Thyroid gland (tissue), 4 donors: ENCODE results near the gene KCNQ2. TPM values are rescaled to one million over a fixed set of nuclear protein-coding genes. Genes with fewer than 3 reads are reported as not detected.

Source experiments
- DNase-seq, 2 donors: peaks; one replicate each; pipeline ENCODE4 v3.0.0-alpha.2; 2019
- H3K27ac ChIP-seq, 3 donors: fragments of 200-600 bp; sonication (generic); 1 replicate in 2 of 3; 2 replicates in 1 of 3; pipeline ENCODE4 v1.5.1; 2016 to 2019; ENCODE audit warnings: mild to moderate bottlenecking in 1 of 3, moderate library complexity in 1 of 3
- H3K27me3 ChIP-seq: fragments of 200-600 bp; sonication (generic); one replicate; pipeline ENCODE4 v1.5.1; 2019
- H3K36me3 ChIP-seq, 2 donors: fragments of 200-600 bp; sonication (generic); one replicate each; pipeline ENCODE4 v1.5.1; 2016 to 2019
- H3K4me1 ChIP-seq, 2 donors: fragments of 200-600 bp; sonication (generic); one replicate each; pipeline ENCODE4 v1.5.1; 2017 to 2019
- H3K4me3 ChIP-seq, 3 donors: fragments of 200-600 bp; sonication (generic); replicated peaks in 1 of 3; 1 replicate in 2 of 3; 2 replicates in 1 of 3; pipeline ENCODE4 v1.5.1; 2016; ENCODE audit warnings: mild to moderate bottlenecking in 1 of 3
- H3K9me3 ChIP-seq: fragments of 200-600 bp; sonication (generic); one replicate; pipeline ENCODE4 v1.5.1; 2017
- CTCF ChIP-seq, 6 experiments: fragments of 200-600 bp in 3 of 6; fragments of 450-650 bp in 3 of 6; sonication (generic) in 3 of 6; IDR thresholded peaks; one replicate each; pipeline ENCODE4 v1.5.1; 2016 to 2019; ENCODE audit warnings: antibody characterized with exemption in 6 of 6, mild to moderate bottlenecking in 2 of 6, inconsistent platforms in 1 of 6, moderate library complexity in 1 of 6
- POLR2A ChIP-seq, 2 donors: fragments of 450-650 bp; IDR thresholded peaks; one replicate each; pipeline ENCODE4 v1.6.1; 2017; ENCODE audit warnings: antibody characterized with exemption in 2 of 2, mild to moderate bottlenecking in 2 of 2, moderate library complexity in 1 of 2
- WGBS, 2 donors: methylation state at CpG; one replicate each; pipeline ENCODE4 v1.1.5; 2017; 5-methylcytosine and 5-hydroxymethylcytosine counted together
- intact Hi-C: fragments of 100-400 bp; cut with DNase I; formaldehyde crosslinking; loops from one replicate; pipeline ENCODE4 v1.15.1; 2023
- total RNA-seq, 4 donors: library from RNA; depleted of rRNA; stranded (reverse); fragments of >200 nt; gene quantifications; one replicate each; pipeline ENCODE4 v1.2.3, GENCODE V29; 2016

The KCNQ2 gene
- total RNA-seq, 4 donors from 2014 or later = 0.11 to 0.27 TPM; not detected in 2

DNA sequence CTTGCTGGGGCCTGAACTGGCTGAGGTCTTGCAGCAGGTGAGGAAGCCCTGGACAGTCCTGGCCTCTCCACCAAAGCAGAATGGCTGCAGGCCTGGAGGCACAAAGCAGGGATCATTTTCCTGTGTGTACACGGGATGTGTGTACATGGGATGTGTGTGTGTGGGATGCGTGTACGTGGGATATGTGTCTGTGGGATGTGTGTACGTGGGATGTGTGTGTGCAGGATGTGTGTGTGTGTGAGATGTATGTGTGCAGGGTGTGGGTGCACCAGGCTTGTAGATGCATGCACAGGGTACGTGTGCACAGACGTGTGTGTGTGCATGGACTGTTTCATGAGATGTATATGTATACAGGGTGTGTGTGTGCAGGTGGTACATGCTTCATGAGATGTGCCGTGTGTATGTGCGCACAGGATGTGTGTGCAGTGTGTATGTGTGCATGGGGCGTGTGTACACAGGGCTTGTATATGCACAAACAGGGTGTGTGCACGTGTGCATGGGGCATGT, 103.4 kb downstream of the KCNQ2 start:
- no peaks in the 10 kb centered on the region for H3K27me3 ChIP-seq
- no peaks in the 10 kb centered on the region for H3K4me1 ChIP-seq
- TF ChIP-seq POLR2A (IDR thresholded peaks at IDR 0.05) = no peak
- no peak for TF ChIP-seq CTCF (IDR thresholded peaks at IDR 0.05)
- H3K27ac ChIP-seq = no peak overlapping the region
- no peaks in the 10 kb centered on the region for H3K36me3 ChIP-seq
- no peak overlapping the region for H3K4me3 ChIP-seq
- DNase-seq = no peak
- 94% methylated on average over 10 of the region's 10 CpGs for WGBS, 2 donors
- no peaks in the 10 kb centered on the region for H3K9me3 ChIP-seq
- intact Hi-C loops = no loop called here

- TF ChIP-seq CTCF (IDR thresholded peaks at IDR 0.05) = no peak
- TF ChIP-seq POLR2A (IDR thresholded peaks at IDR 0.05) = no peak
- H3K9me3 ChIP-seq = no peaks in the 10 kb centered on the region
- no peaks in the 10 kb centered on the region for H3K36me3 ChIP-seq
- no peak overlapping the region for H3K27ac ChIP-seq
- intact Hi-C loops = no loop called here
- no peak overlapping the region for H3K4me3 ChIP-seq
- no peak for DNase-seq
- WGBS, 2 donors = 87 to 88% methylated on average over 6 to 8 of the region's 8 CpGs
- no peaks in the 10 kb centered on the region for H3K4me1 ChIP-seq
- no peaks in the 10 kb centered on the region for H3K27me3 ChIP-seq
Measured at GRCh38 chr20:63368151-63368550, 104.3 kb downstream of the KCNQ2 start.

DNA sequence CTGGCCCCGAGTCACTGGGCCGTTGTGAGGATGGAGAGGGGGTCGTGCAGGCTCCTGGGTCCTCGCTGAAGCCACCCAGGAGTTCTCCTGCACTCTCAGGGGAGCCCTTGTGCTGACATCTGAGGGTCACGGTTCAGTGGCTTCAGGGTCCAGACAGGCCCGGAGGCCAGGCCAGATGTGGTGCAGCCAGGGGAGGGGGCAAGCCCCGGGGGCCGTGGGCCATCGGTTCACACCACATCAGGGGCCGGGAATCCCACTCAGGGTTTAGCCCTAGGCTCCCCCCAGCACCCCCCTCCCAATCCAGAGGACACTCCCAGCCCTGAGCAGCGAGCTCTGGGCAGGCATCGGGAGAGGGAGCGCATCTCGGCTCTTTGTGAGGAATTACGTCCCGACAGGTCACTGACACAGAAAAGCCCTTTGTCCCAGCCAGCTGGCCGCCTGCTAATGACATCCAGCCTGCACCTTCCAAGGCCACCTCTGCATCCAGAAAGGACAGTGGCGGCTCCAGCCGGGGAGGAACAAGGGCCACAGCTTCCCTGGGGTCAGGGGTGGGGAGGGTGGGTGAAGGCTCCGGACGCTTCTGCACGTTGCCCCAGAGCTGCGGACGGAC, 104.9 kb downstream of the KCNQ2 start:
- DNase-seq = no peak
- WGBS, 2 donors = 40% methylated on average over 2 to 4 of the region's 24 CpGs
- intact Hi-C loops = no loop called here
- H3K9me3 ChIP-seq = no peaks in the 10 kb centered on the region
- TF ChIP-seq POLR2A (IDR thresholded peaks at IDR 0.05) = no peak
- TF ChIP-seq CTCF (IDR thresholded peaks at IDR 0.05) = no peak
- no peaks in the 10 kb centered on the region for H3K27me3 ChIP-seq
- H3K36me3 ChIP-seq = no peaks in the 10 kb centered on the region
- H3K4me1 ChIP-seq = no peaks in the 10 kb centered on the region
- H3K27ac ChIP-seq = no peak overlapping the region
- no peak overlapping the region for H3K4me3 ChIP-seq

- H3K27me3 ChIP-seq = no peaks in the 10 kb centered on the region
- 49 to 62% methylated on average over 14 to 19 of the region's 30 CpGs for WGBS, 2 donors
- intact Hi-C loops = no loop called here
Measured at GRCh38 chr20:63366390-63367365, 105.8 kb downstream of the KCNQ2 start.

More at GRCh38 chr20:63366390-63367365, 105.8 kb downstream of the KCNQ2 start:
- H3K4me1 ChIP-seq = no peaks in the 10 kb centered on the region
- no peaks in the 10 kb centered on the region for H3K9me3 ChIP-seq
- no peak for TF ChIP-seq POLR2A (IDR thresholded peaks at IDR 0.05)
- no peak for TF ChIP-seq CTCF (IDR thresholded peaks at IDR 0.05)
- DNase-seq = peak; percentile 35 to 51
- H3K27ac ChIP-seq = no peak overlapping the region
- H3K4me3 ChIP-seq = no peak overlapping the region
- no peaks in the 10 kb centered on the region for H3K36me3 ChIP-seq
